Neural cell (in vitro differentiated cells): ENCODE results near the gene NRXN2. TPM values are rescaled to one million over a fixed set of nuclear protein-coding genes. Genes with fewer than 3 reads are reported as not detected.

Experiments
- H2AFZ ChIP-seq: fragments of 200-600, 300-800 bp; sonication (generic), shearing (Covaris generic); 2 replicates; pipeline ENCODE4 v1.6.0; 2014; ENCODE audit warnings: low read depth, mild to moderate bottlenecking, antibody characterized with exemption, low read length, moderate library complexity
- H3F3A ChIP-seq: fragments of 200-600 bp; shearing (Covaris generic); 2 replicates; pipeline ENCODE4 v1.6.1; 2016; ENCODE audit warnings: mild to moderate bottlenecking, moderate library complexity, mixed read lengths, antibody characterized with exemption, low read length; ENCODE audit not compliant: insufficient read depth, poor library complexity, severe bottlenecking
- H3K27ac ChIP-seq: fragments of 200-600, 300-800 bp; sonication (generic), shearing (Covaris generic); 2 replicates; pipeline ENCODE4 v1.5.1; 2014; ENCODE audit warnings: mild to moderate bottlenecking, low read length, moderate library complexity
- H3K27me3 ChIP-seq: fragments of 300-800, 200-600 bp; sonication (generic), shearing (Covaris generic); 2 replicates; pipeline ENCODE4 v1.6.0; 2014; ENCODE audit warnings: mild to moderate bottlenecking, low read depth, low read length, moderate library complexity; ENCODE audit not compliant: insufficient read depth
- H3K36me3 ChIP-seq: fragments of 300-800, 200-600 bp; sonication (generic), shearing (Covaris generic); 2 replicates; pipeline ENCODE4 v1.5.1; 2014; ENCODE audit warnings: mild to moderate bottlenecking, antibody characterized with exemption, low read length, moderate library complexity; ENCODE audit not compliant: insufficient read depth
- H3K4me2 ChIP-seq: fragments of 300-800, 200-600 bp; sonication (generic), shearing (Covaris generic); 2 replicates; pipeline ENCODE4 v1.6.0; 2014; ENCODE audit warnings: mild to moderate bottlenecking, low read length
- H3K4me3 ChIP-seq: fragments of 300-800, 200-600 bp; sonication (generic), shearing (Covaris generic); 2 replicates; pipeline ENCODE4 v1.5.1; 2014; ENCODE audit warnings: mild to moderate bottlenecking, low read length, moderate library complexity
- H3K79me2 ChIP-seq: fragments of 200-600 bp; shearing (Covaris generic); replicated peaks from 2 replicates; pipeline ENCODE4 v1.6.0; 2014; ENCODE audit warnings: mild to moderate bottlenecking, low read length, moderate library complexity; ENCODE audit not compliant: insufficient read depth
- H3K9ac ChIP-seq: fragments of 300-800, 200-600 bp; sonication (generic), shearing (Covaris generic); 2 replicates; pipeline ENCODE4 v1.6.1; 2016; ENCODE audit warnings: mild to moderate bottlenecking, low read length, mixed read lengths
- H3K9me2 ChIP-seq: fragments of 200-600 bp; shearing (Covaris generic); 2 replicates; pipeline ENCODE4 v1.6.1; 2016; ENCODE audit warnings: mild to moderate bottlenecking, low read length, mixed read lengths; ENCODE audit not compliant: insufficient read depth
- H3K9me3 ChIP-seq: fragments of 200-600, 300-800 bp; sonication (generic), shearing (Covaris generic); 2 replicates; pipeline ENCODE4 v1.6.1; 2016; ENCODE audit warnings: mild to moderate bottlenecking, mixed run types, low read length, moderate library complexity, mixed read lengths
- H4K20me1 ChIP-seq: fragments of 200-600 bp; shearing (Covaris generic); 2 replicates; pipeline ENCODE4 v1.6.1; 2016; ENCODE audit warnings: mild to moderate bottlenecking, mixed run types; ENCODE audit not compliant: insufficient read depth
- CTCF ChIP-seq: fragments of 450-650 bp; IDR thresholded peaks from 2 replicates; pipeline ENCODE4 v1.5.1; 2014; ENCODE audit warnings: antibody characterized with exemption, mild to moderate bottlenecking, moderate library complexity; ENCODE audit not compliant: poor library complexity, severe bottlenecking
- EP300 ChIP-seq: fragments of 450-650 bp; conservative IDR thresholded peaks from 2 replicates; pipeline ENCODE4 v1.6.1; 2014; ENCODE audit warnings: antibody characterized with exemption, mild to moderate bottlenecking, moderate library complexity; ENCODE audit not compliant: poor library complexity, severe bottlenecking
- EZH2 ChIP-seq: fragments of 200-600, 300-800 bp; shearing (Covaris generic), sonication (generic); IDR thresholded peaks from 2 replicates; pipeline ENCODE4 v1.6.1; 2014; ENCODE audit warnings: antibody characterized with exemption, low read length, borderline replicate concordance, mild to moderate bottlenecking; ENCODE audit not compliant: insufficient read depth, poor library complexity, severe bottlenecking
- MXI1 ChIP-seq: fragments of 450-650 bp; conservative IDR thresholded peaks from 2 replicates; pipeline ENCODE4 v1.6.1; 2014; ENCODE audit warnings: antibody characterized with exemption, mild to moderate bottlenecking; ENCODE audit not compliant: poor library complexity, severe bottlenecking
- POLR2AphosphoS5 ChIP-seq: IDR thresholded peaks from 2 replicates; pipeline ENCODE4 v1.6.1; 2012
- RAD21 ChIP-seq: fragments of 450-650 bp; conservative IDR thresholded peaks from 2 replicates; pipeline ENCODE4 v1.6.1; 2014; ENCODE audit warnings: antibody characterized with exemption, mild to moderate bottlenecking, moderate library complexity
- REST ChIP-seq: IDR thresholded peaks from 2 replicates; pipeline ENCODE4 v1.6.1; 2012; ENCODE audit warnings: borderline replicate concordance
- SMC3 ChIP-seq: fragments of 450-650 bp; conservative IDR thresholded peaks from 2 replicates; pipeline ENCODE4 v1.6.1; 2014; ENCODE audit warnings: antibody characterized with exemption, mild to moderate bottlenecking, moderate library complexity; ENCODE audit not compliant: poor library complexity
- TAF1 ChIP-seq: IDR thresholded peaks from 2 replicates; pipeline ENCODE4 v1.6.1; 2012; ENCODE audit warnings: low read depth
- polyA plus RNA-seq: library from polyadenylated mRNA; depleted of rRNA; stranded (reverse); fragments of >200 nt; gene quantifications from 2 replicates; pipeline ENCODE4 v1.2.3, GENCODE V29; 2014

The NRXN2 gene
- polyA plus RNA-seq, 1 donor from 2014 or later, result 68.0 TPM

- no peak overlapping the region for H3K4me3 ChIP-seq
- no peaks in the 10 kb centered on the region for H3F3A ChIP-seq
- no peak overlapping the region for H3K27ac ChIP-seq
- H3K27me3 ChIP-seq, result no peaks in the 10 kb centered on the region
- H3K79me2 ChIP-seq, result no peaks in the 10 kb centered on the region
- H3K4me2 ChIP-seq, result no peak overlapping the region
- no peaks in the 10 kb centered on the region for H4K20me1 ChIP-seq
- no peak overlapping the region for H3K9ac ChIP-seq
- H3K36me3 ChIP-seq, result no peaks in the 10 kb centered on the region
- H2AFZ ChIP-seq, result no peak overlapping the region
- TF ChIP-seq POLR2AphosphoS5 (no peak), SMC3 (no peak), RAD21 (no peak), CTCF (no peak), MXI1 (no peak), REST (no peak), EZH2 (no peak), EP300 (no peak), TAF1 (no peak)
- no peaks in the 10 kb centered on the region for H3K9me3 ChIP-seq
- H3K9me2 ChIP-seq, result no peaks in the 10 kb centered on the region
Measured at GRCh38 chr11:64592656-64593055, 130.3 kb downstream of the NRXN2 start.

GRCh38 chr11:64592234-64592615 lies 130.8 kb downstream of the NRXN2 start:
- H3K4me2 ChIP-seq, result no peak overlapping the region
- no peaks in the 10 kb centered on the region for H4K20me1 ChIP-seq
- no peaks in the 10 kb centered on the region for H3K9me2 ChIP-seq

More at GRCh38 chr11:64592234-64592615, 130.8 kb downstream of the NRXN2 start:
- H3K9me3 ChIP-seq, result no peaks in the 10 kb centered on the region
- no peak overlapping the region for H2AFZ ChIP-seq
- no peaks in the 10 kb centered on the region for H3K27me3 ChIP-seq
- no peak overlapping the region for H3K9ac ChIP-seq
- no peaks in the 10 kb centered on the region for H3F3A ChIP-seq
- no peak overlapping the region for H3K4me3 ChIP-seq
- no peaks in the 10 kb centered on the region for H3K79me2 ChIP-seq
- TF ChIP-seq SMC3 (no peak), REST (no peak), RAD21 (no peak), POLR2AphosphoS5 (no peak), MXI1 (no peak), EZH2 (no peak), TAF1 (no peak), CTCF (no peak), EP300 (no peak)
- H3K36me3 ChIP-seq, result no peaks in the 10 kb centered on the region
- no peak overlapping the region for H3K27ac ChIP-seq
